ENCODE results near the gene SFI1. TPM values are rescaled to one million over a fixed set of nuclear protein-coding genes. Genes with fewer than 3 reads are reported as not detected.

SFI1 gene
- total and polyA plus RNA-seq, 4 donors = 16.7 to 59.6 (median 30.3) TPM

- H3K4me1 ChIP-seq (ENCODE audit: control insufficient read depth, insufficient read depth, low read length) = no peaks in the 10 kb centered on the region
- H3K9me3 ChIP-seq (ENCODE audit: control insufficient read depth, insufficient read depth, low read length) = no peaks in the 10 kb centered on the region
- H3K36me3 ChIP-seq (ENCODE audit: control insufficient read depth, insufficient read depth, low read length) = peaks cover 15% of the 10 kb centered on the region
- no peak for DNase-seq (ENCODE audit: low read depth in 4 of 6, low spot score in 6 of 6)
- H3K4me3 ChIP-seq (ENCODE audit: low read depth, low read length) = no peak overlapping the region
- H3K27ac ChIP-seq (ENCODE audit: low read depth, low read length) = no peak overlapping the region
- no peaks in the 10 kb centered on the region for H3K27me3 ChIP-seq (ENCODE audit: control insufficient read depth, insufficient read depth, low read length)
- WGBS (ENCODE audit: insufficient coverage) = 62% methylated on average over 7 of the region's 10 CpGs
Observed at GRCh38 chr22:31637447-31637890, 141.1 kb downstream of the SFI1 start.

GRCh38 chr22:31637891-31638618 lies 141.7 kb downstream of the SFI1 start:
- Histone ChIP-seq H3K27ac (ENCODE audit: low read depth, low read length) (no peak overlapping the region), H3K4me3 (ENCODE audit: low read depth, low read length) (no peak overlapping the region), H3K9me3 (ENCODE audit: control insufficient read depth, insufficient read depth, low read length) (no peaks in the 10 kb centered on the region), H3K36me3 (ENCODE audit: control insufficient read depth, insufficient read depth, low read length) (peaks cover 15% of the 10 kb centered on the region), H3K27me3 (ENCODE audit: control insufficient read depth, insufficient read depth, low read length) (no peaks in the 10 kb centered on the region), H3K4me1 (ENCODE audit: control insufficient read depth, insufficient read depth, low read length) (no peaks in the 10 kb centered on the region)
- DNase-seq (ENCODE audit: low read depth in 4 of 6, low spot score in 6 of 6) = no peak
- WGBS (ENCODE audit: insufficient coverage) = 78% methylated on average over 10 of the region's 15 CpGs

GRCh38 chr22:31639436-31640039 lies 143.2 kb downstream of the SFI1 start:
- H3K36me3 ChIP-seq (ENCODE audit: control insufficient read depth, insufficient read depth, low read length) = peaks cover 19% of the 10 kb centered on the region
- WGBS (ENCODE audit: insufficient coverage) = 89% methylated on average over 4 of the region's 4 CpGs
- no peaks in the 10 kb centered on the region for H3K27me3 ChIP-seq (ENCODE audit: control insufficient read depth, insufficient read depth, low read length)
- no peak overlapping the region for H3K27ac ChIP-seq (ENCODE audit: low read depth, low read length)
- no peak for DNase-seq (ENCODE audit: low read depth in 4 of 6, low spot score in 6 of 6)
- H3K4me3 ChIP-seq (ENCODE audit: low read depth, low read length) = no peak overlapping the region
- H3K9me3 ChIP-seq (ENCODE audit: control insufficient read depth, insufficient read depth, low read length) = no peaks in the 10 kb centered on the region
- H3K4me1 ChIP-seq (ENCODE audit: control insufficient read depth, insufficient read depth, low read length) = no peaks in the 10 kb centered on the region

- Histone ChIP-seq H3K36me3 (ENCODE audit: control insufficient read depth, insufficient read depth, low read length) (peaks cover 42% of the 10 kb centered on the region), H3K27me3 (ENCODE audit: control insufficient read depth, insufficient read depth, low read length) (no peaks in the 10 kb centered on the region), H3K4me1 (ENCODE audit: control insufficient read depth, insufficient read depth, low read length) (no peaks in the 10 kb centered on the region), H3K9me3 (ENCODE audit: control insufficient read depth, insufficient read depth, low read length) (no peaks in the 10 kb centered on the region), H3K27ac (ENCODE audit: low read depth, low read length) (no peak overlapping the region), H3K4me3 (ENCODE audit: low read depth, low read length) (no peak overlapping the region)
- WGBS (ENCODE audit: insufficient coverage) = 96% methylated on average over 2 of the region's 6 CpGs
- DNase-seq (ENCODE audit: low read depth in 4 of 6, low spot score in 6 of 6) = no peak
Observed at GRCh38 chr22:31646186-31647019, 150.1 kb downstream of the SFI1 start.

- 95% methylated on average over 3 of the region's 3 CpGs for WGBS (ENCODE audit: insufficient coverage)
- Histone ChIP-seq H3K27ac (ENCODE audit: low read depth, low read length) (no peak overlapping the region), H3K4me1 (ENCODE audit: control insufficient read depth, insufficient read depth, low read length) (no peaks in the 10 kb centered on the region), H3K36me3 (ENCODE audit: control insufficient read depth, insufficient read depth, low read length) (peaks cover 40% of the 10 kb centered on the region), H3K27me3 (ENCODE audit: control insufficient read depth, insufficient read depth, low read length) (no peaks in the 10 kb centered on the region), H3K4me3 (ENCODE audit: low read depth, low read length) (no peak overlapping the region), H3K9me3 (ENCODE audit: control insufficient read depth, insufficient read depth, low read length) (no peaks in the 10 kb centered on the region)
- DNase-seq (ENCODE audit: low read depth in 4 of 6, low spot score in 6 of 6) = no peak
Observed at GRCh38 chr22:31647066-31647465, 150.7 kb downstream of the SFI1 start.

GRCh38 chr22:31647523-31648320 lies 151.4 kb downstream of the SFI1 start:
- no peaks in the 10 kb centered on the region for H3K27me3 ChIP-seq (ENCODE audit: control insufficient read depth, insufficient read depth, low read length)
- H3K4me1 ChIP-seq (ENCODE audit: control insufficient read depth, insufficient read depth, low read length) = no peaks in the 10 kb centered on the region
- no peaks in the 10 kb centered on the region for H3K9me3 ChIP-seq (ENCODE audit: control insufficient read depth, insufficient read depth, low read length)
- H3K36me3 ChIP-seq (ENCODE audit: control insufficient read depth, insufficient read depth, low read length) = peaks cover 35% of the 10 kb centered on the region
- no peak overlapping the region for H3K4me3 ChIP-seq (ENCODE audit: low read depth, low read length)
- WGBS (ENCODE audit: insufficient coverage) = 97% methylated on average over 3 of the region's 11 CpGs
- DNase-seq (ENCODE audit: low read depth in 4 of 6, low spot score in 6 of 6) = no peak
- H3K27ac ChIP-seq (ENCODE audit: low read depth, low read length) = no peak overlapping the region

GRCh38 chr22:31650391-31650790 lies 154.1 kb downstream of the SFI1 start:
- no peak overlapping the region for H3K4me3 ChIP-seq (ENCODE audit: low read depth, low read length)
- DNase-seq (ENCODE audit: low read depth in 4 of 6, low spot score in 6 of 6) = no peak
- WGBS (ENCODE audit: insufficient coverage) = no CpG with 5 or more reads among the region's 6 CpGs
- no peaks in the 10 kb centered on the region for H3K4me1 ChIP-seq (ENCODE audit: control insufficient read depth, insufficient read depth, low read length)
- H3K36me3 ChIP-seq (ENCODE audit: control insufficient read depth, insufficient read depth, low read length) = peaks cover 24% of the 10 kb centered on the region
- H3K27ac ChIP-seq (ENCODE audit: low read depth, low read length) = no peak overlapping the region
- no peaks in the 10 kb centered on the region for H3K27me3 ChIP-seq (ENCODE audit: control insufficient read depth, insufficient read depth, low read length)
- H3K9me3 ChIP-seq (ENCODE audit: control insufficient read depth, insufficient read depth, low read length) = no peaks in the 10 kb centered on the region

GRCh38 chr22:31651664-31652063 lies 155.3 kb downstream of the SFI1 start:
- H3K27ac ChIP-seq (ENCODE audit: low read depth, low read length) = no peak overlapping the region
- WGBS (ENCODE audit: insufficient coverage) = no CpG with 5 or more reads among the region's 4 CpGs
- no peaks in the 10 kb centered on the region for H3K4me1 ChIP-seq (ENCODE audit: control insufficient read depth, insufficient read depth, low read length)
- no peaks in the 10 kb centered on the region for H3K9me3 ChIP-seq (ENCODE audit: control insufficient read depth, insufficient read depth, low read length)
- H3K4me3 ChIP-seq (ENCODE audit: low read depth, low read length) = no peak overlapping the region
- H3K36me3 ChIP-seq (ENCODE audit: control insufficient read depth, insufficient read depth, low read length) = peaks cover 24% of the 10 kb centered on the region
- H3K27me3 ChIP-seq (ENCODE audit: control insufficient read depth, insufficient read depth, low read length) = no peaks in the 10 kb centered on the region
- no peak for DNase-seq (ENCODE audit: low read depth in 4 of 6, low spot score in 6 of 6)

GRCh38 chr22:31652088-31652487 lies 155.8 kb downstream of the SFI1 start:
- H3K4me3 ChIP-seq (ENCODE audit: low read depth, low read length) = no peak overlapping the region
- peaks cover 24% of the 10 kb centered on the region for H3K36me3 ChIP-seq (ENCODE audit: control insufficient read depth, insufficient read depth, low read length)
- H3K27ac ChIP-seq (ENCODE audit: low read depth, low read length) = no peak overlapping the region
- no peaks in the 10 kb centered on the region for H3K27me3 ChIP-seq (ENCODE audit: control insufficient read depth, insufficient read depth, low read length)
- H3K4me1 ChIP-seq (ENCODE audit: control insufficient read depth, insufficient read depth, low read length) = no peaks in the 10 kb centered on the region
- no peak for DNase-seq (ENCODE audit: low read depth in 4 of 6, low spot score in 6 of 6)
- WGBS (ENCODE audit: insufficient coverage) = 96% methylated on average over 5 of the region's 9 CpGs
- no peaks in the 10 kb centered on the region for H3K9me3 ChIP-seq (ENCODE audit: control insufficient read depth, insufficient read depth, low read length)
